Type B pancreatic cell (in vitro differentiated cells): ENCODE results near the gene SIAH3. TPM values are rescaled to one million over a fixed set of nuclear protein-coding genes. Genes with fewer than 3 reads are reported as not detected.

ENCODE experiments used
- DNase-seq: peaks from one replicate; pipeline ENCODE4 v3.0.0; 2021; ENCODE audit warnings: mixed read lengths; ENCODE audit not compliant: unreplicated experiment; ENCODE audit errors: extremely low spot score
- H3K27ac Mint-ChIP-seq: 2 replicates; pipeline ENCODE4 v1.8.0; 2021; ENCODE audit warnings: mild to moderate bottlenecking, mixed read lengths
- H3K27me3 Mint-ChIP-seq: 2 replicates; pipeline ENCODE4 v1.8.0; 2021; ENCODE audit warnings: mixed read lengths
- H3K36me3 Mint-ChIP-seq: 2 replicates; pipeline ENCODE4 v1.8.0; 2021; ENCODE audit warnings: mixed read lengths
- H3K4me1 Mint-ChIP-seq: one replicate; pipeline ENCODE4 v1.8.0; 2021; ENCODE audit warnings: mixed read lengths; ENCODE audit not compliant: unreplicated experiment
- H3K4me3 Mint-ChIP-seq: 2 replicates; pipeline ENCODE4 v1.8.0; 2021; ENCODE audit warnings: mild to moderate bottlenecking, mixed read lengths
- H3K9me3 Mint-ChIP-seq: 2 replicates; pipeline ENCODE4 v1.8.0; 2021; ENCODE audit warnings: mixed read lengths
- total RNA-seq: library from RNA; stranded (reverse); gene quantifications from 2 replicates; pipeline ENCODE4 v1.2.1, GENCODE V29; 2021; ENCODE audit warnings: low replicate concordance
- TF ChIP-seq, protein P1 (sequence below): fragments of 200-600 bp; sonication (generic); conservative IDR thresholded peaks from 2 replicates; pipeline ENCODE4 v1.5.0; 2021; ENCODE audit warnings: antibody characterized with exemption, mild to moderate bottlenecking

Gene SIAH3
- total RNA-seq, 1 donor from 2014 or later: 0.53 TPM

DNA sequence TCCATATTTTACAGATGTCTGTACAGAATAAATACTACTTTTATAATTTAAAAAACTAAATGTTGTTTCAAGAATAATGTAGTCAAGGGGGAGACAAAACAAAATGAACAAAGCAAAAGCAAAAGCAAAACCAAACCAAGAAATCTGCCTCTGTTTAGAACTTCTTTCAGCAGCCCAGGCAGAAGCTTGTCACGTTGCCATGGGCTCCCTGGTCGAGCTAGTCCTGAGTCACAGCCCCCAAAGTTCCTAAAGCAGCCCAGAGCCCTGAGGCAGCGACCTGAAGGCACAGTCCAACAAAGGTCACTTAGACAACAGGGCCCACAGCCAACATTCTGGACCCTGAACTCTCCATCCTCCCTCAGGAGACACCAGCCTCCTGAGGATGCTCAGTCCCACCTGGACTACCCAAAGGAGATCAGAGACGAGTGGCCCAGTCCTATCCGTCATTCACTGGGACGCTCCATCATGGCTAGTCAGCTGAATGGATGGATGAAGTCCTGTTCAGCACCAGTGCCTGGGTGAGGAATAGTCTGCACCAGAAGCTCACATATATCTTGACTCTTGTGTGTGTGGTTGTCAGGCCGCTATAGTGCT lies 41.7 kb downstream of the SIAH3 start:
- H3K36me3 Mint-ChIP-seq: no peaks in the 10 kb centered on the region
- H3K27me3 Mint-ChIP-seq: peaks cover 7% of the 10 kb centered on the region
- no peak overlapping the region for H3K4me3 Mint-ChIP-seq
- DNase-seq: no peak
- H3K9me3 Mint-ChIP-seq: no peaks in the 10 kb centered on the region
- peaks cover 10% of the 10 kb centered on the region for H3K4me1 Mint-ChIP-seq
- H3K27ac Mint-ChIP-seq: no peak overlapping the region
- TF ChIP-seq, protein P1, sequence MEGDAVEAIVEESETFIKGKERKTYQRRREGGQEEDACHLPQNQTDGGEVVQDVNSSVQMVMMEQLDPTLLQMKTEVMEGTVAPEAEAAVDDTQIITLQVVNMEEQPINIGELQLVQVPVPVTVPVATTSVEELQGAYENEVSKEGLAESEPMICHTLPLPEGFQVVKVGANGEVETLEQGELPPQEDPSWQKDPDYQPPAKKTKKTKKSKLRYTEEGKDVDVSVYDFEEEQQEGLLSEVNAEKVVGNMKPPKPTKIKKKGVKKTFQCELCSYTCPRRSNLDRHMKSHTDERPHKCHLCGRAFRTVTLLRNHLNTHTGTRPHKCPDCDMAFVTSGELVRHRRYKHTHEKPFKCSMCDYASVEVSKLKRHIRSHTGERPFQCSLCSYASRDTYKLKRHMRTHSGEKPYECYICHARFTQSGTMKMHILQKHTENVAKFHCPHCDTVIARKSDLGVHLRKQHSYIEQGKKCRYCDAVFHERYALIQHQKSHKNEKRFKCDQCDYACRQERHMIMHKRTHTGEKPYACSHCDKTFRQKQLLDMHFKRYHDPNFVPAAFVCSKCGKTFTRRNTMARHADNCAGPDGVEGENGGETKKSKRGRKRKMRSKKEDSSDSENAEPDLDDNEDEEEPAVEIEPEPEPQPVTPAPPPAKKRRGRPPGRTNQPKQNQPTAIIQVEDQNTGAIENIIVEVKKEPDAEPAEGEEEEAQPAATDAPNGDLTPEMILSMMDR: no peak

DNA sequence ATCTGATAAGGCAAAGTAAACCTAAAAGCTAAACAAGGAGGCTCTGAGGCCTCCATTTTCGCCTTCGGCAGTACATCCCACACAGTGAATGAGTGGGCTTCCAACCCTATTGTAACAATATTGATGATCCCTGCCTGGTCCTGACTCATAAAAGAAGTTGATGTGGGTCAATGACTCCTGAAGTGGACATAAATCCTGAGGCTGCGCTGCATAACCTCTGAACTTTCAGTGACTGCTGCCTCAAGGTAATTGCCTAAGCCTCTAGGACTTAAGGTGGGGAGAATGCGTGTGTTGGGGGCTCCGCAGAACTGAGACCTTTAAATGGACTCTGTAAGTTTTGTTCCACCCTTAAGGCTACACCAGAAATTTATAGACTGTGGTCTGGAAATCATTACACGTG lies 42.6 kb downstream of the SIAH3 start:
- peaks cover 7% of the 10 kb centered on the region for H3K27me3 Mint-ChIP-seq
- TF ChIP-seq, protein P1: no peak
- H3K27ac Mint-ChIP-seq: no peak overlapping the region
- H3K4me3 Mint-ChIP-seq: no peak overlapping the region
- DNase-seq: no peak
- H3K9me3 Mint-ChIP-seq: no peaks in the 10 kb centered on the region
- H3K4me1 Mint-ChIP-seq: peaks cover 10% of the 10 kb centered on the region
- no peaks in the 10 kb centered on the region for H3K36me3 Mint-ChIP-seq

DNA sequence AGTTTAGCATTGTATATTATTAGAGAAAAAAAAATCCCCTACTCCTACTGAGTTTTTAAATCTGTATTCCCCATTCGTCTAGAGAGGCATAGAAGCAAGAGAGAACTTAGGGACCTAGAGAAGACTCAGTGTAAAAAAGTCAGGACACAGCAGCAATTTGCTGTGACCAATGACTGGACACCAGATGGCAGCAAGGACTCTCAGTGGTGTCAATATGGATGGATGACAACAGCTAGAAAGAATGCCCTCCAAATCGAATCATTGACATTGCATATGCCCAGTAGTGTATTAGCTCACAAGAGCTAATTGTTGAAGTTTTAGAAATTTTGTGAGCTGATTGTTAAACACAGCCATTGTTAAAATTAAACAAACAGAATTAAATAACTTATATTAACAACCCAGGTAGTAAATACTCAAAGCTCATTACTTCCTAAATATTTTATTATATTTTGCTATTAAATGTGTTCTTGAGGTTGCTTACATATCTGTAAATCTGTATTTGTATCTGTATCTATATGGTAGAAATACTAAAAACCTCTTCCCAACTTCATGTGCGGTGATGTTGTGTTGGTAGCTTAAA lies 43.9 kb downstream of the SIAH3 start:
- H3K27ac Mint-ChIP-seq: no peak overlapping the region
- peaks cover 7% of the 10 kb centered on the region for H3K27me3 Mint-ChIP-seq
- H3K4me3 Mint-ChIP-seq: no peak overlapping the region
- H3K4me1 Mint-ChIP-seq: peaks cover 10% of the 10 kb centered on the region
- H3K9me3 Mint-ChIP-seq: no peaks in the 10 kb centered on the region
- TF ChIP-seq, protein P1: peak; percentile 75
- DNase-seq: no peak
- H3K36me3 Mint-ChIP-seq: no peaks in the 10 kb centered on the region

DNA sequence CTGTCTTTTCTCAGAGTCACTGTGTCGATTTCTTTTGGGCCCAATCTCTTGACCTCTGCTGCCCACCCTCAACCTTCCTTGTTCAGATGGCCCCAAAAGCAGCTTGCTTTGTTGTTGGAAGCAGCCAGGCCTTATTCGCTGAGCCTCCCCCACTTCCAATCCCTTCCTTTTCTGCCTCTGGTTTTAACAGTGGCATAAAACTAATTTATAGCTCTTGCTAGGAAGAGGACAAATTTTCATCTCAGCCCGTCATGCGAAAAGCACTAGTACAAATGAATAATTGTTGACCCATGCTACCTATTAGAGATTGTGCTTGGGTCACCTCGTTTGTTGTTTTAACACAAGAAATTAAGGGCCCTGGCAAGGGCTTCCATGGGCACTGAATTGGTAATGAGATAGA lies 51.1 kb downstream of the SIAH3 start:
- TF ChIP-seq, protein P1: no peak
- Mint-ChIP-seq H3K36me3 (no peaks in the 10 kb centered on the region), H3K4me3 (no peak overlapping the region), H3K4me1 (peaks cover 12% of the 10 kb centered on the region), H3K27me3 (peaks cover 14% of the 10 kb centered on the region), H3K27ac (no peak overlapping the region), H3K9me3 (no peaks in the 10 kb centered on the region)
- no peak for DNase-seq

- peaks cover 12% of the 10 kb centered on the region for H3K4me1 Mint-ChIP-seq
- H3K27me3 Mint-ChIP-seq: peaks cover 14% of the 10 kb centered on the region
- TF ChIP-seq, protein P1: no peak
- no peaks in the 10 kb centered on the region for H3K36me3 Mint-ChIP-seq
- no peaks in the 10 kb centered on the region for H3K9me3 Mint-ChIP-seq
- DNase-seq: peak; percentile 18
- H3K27ac Mint-ChIP-seq: no peak overlapping the region
- no peak overlapping the region for H3K4me3 Mint-ChIP-seq
These were observed 52.1 kb downstream of the SIAH3 start for GRCh38 chr13:45799451-45799850.
